IMR-90 (cell line): ENCODE results near the gene GLO1. TPM values are rescaled to one million over a fixed set of nuclear protein-coding genes. Genes with fewer than 3 reads are reported as not detected.

Experiments used
- ATAC-seq: fragments of 200-7000 bp; cut with Tn5 transposase; 2 replicates; pipeline ENCODE4 v1.9.1; 2020; ENCODE audit warnings: low read depth, mild to moderate bottlenecking, moderate library complexity
- BruUV-seq: library from RNA; stranded (reverse); fragments of 400-500 nt; replicated peaks from 2 replicates; lab custom pipeline; 2021; lab: Mats Ljungman, UMichigan
- CTCF ChIA-PET: fragments of 300-600 bp; formaldehyde crosslinking; extraction: SDS; loops from one replicate; lab custom pipeline; 2021; ENCODE audit warnings: antibody characterized with exemption; lab: Yijun Ruan, JAX
- POLR2A ChIA-PET: fragments of 300-600 bp; sonication (Branson Sonifier 250); formaldehyde crosslinking; loops from one replicate; lab custom pipeline; 2022; ENCODE audit warnings: antibody characterized with exemption; ENCODE audit not compliant: unreplicated experiment; lab: Charles Lee
- DNase-seq: peaks from one replicate; pipeline ENCODE4 v3.0.0; 2013
- H2AFZ ChIP-seq: replicated peaks from 2 replicates; pipeline ENCODE3; 2013; ENCODE audit warnings: low read length, mild to moderate bottlenecking; ENCODE audit not compliant: poor library complexity
- H2AK5ac ChIP-seq: 2 replicates; pipeline ENCODE4 v1.6.1; 2013; ENCODE audit warnings: low read depth, low read length, inconsistent platforms
- H2AK9ac ChIP-seq: replicated peaks from 2 replicates; pipeline ENCODE3; 2013; ENCODE audit warnings: mild to moderate bottlenecking, low read depth, low read length, moderate library complexity; ENCODE audit not compliant: poor library complexity
- H2BK120ac ChIP-seq: 2 replicates; pipeline ENCODE4 v1.6.1; 2013; ENCODE audit warnings: low read depth, low read length, inconsistent platforms
- H2BK15ac ChIP-seq: 3 replicates; pipeline ENCODE4 v1.6.1; 2013; ENCODE audit warnings: low read depth, low read length, inconsistent platforms
- H2BK20ac ChIP-seq: 2 replicates; pipeline ENCODE4 v1.6.1; 2013; ENCODE audit warnings: low read depth, mild to moderate bottlenecking, inconsistent platforms, low read length, moderate library complexity
- H2BK5ac ChIP-seq: 2 replicates; pipeline ENCODE4 v1.6.1; 2013; ENCODE audit warnings: mild to moderate bottlenecking, low read depth, low read length, inconsistent platforms; ENCODE audit not compliant: poor library complexity, severe bottlenecking
- H3K14ac ChIP-seq: replicated peaks from 2 replicates; pipeline ENCODE4 v1.6.1; 2013; ENCODE audit warnings: low read depth, low read length, inconsistent platforms
- H3K18ac ChIP-seq: 2 replicates; pipeline ENCODE4 v1.6.1; 2013; ENCODE audit warnings: low read depth, low read length, control low read depth
- H3K23ac ChIP-seq: 2 replicates; pipeline ENCODE4 v1.6.1; 2013; ENCODE audit warnings: low read depth, low read length, inconsistent platforms
- H3K27ac ChIP-seq: 2 replicates; pipeline ENCODE4 v1.5.1; 2013; ENCODE audit warnings: mild to moderate bottlenecking, control low read depth, low read length; ENCODE audit not compliant: insufficient read depth
- H3K27me3 ChIP-seq: 2 replicates; pipeline ENCODE4 v1.6.1; 2013; ENCODE audit warnings: low read length; ENCODE audit not compliant: control insufficient read depth, insufficient read depth
- H3K36me3 ChIP-seq: 2 replicates; pipeline ENCODE4 v1.6.1; 2013; ENCODE audit warnings: low read length, mixed read lengths; ENCODE audit not compliant: control insufficient read depth, insufficient read depth
- H3K4ac ChIP-seq: 2 replicates; pipeline ENCODE4 v1.6.1; 2013; ENCODE audit warnings: low read depth, low read length, inconsistent platforms
- H3K4me1 ChIP-seq: 2 replicates; pipeline ENCODE4 v1.6.1; 2013; ENCODE audit warnings: low read length, mixed read lengths; ENCODE audit not compliant: control insufficient read depth, insufficient read depth
- H3K4me2 ChIP-seq: 2 replicates; pipeline ENCODE4 v1.6.1; 2013; ENCODE audit warnings: low read depth, mild to moderate bottlenecking, control low read depth, low read length, moderate library complexity
- H3K4me3 ChIP-seq: 2 replicates; pipeline ENCODE4 v1.5.1; 2013; ENCODE audit warnings: low read depth, mild to moderate bottlenecking, control low read depth, low read length, moderate library complexity; ENCODE audit not compliant: insufficient read depth
- H3K56ac ChIP-seq: 2 replicates; pipeline ENCODE4 v1.6.1; 2013; ENCODE audit warnings: low read length, inconsistent platforms; ENCODE audit not compliant: insufficient read depth; ENCODE audit errors: extremely low read depth
- H3K79me1 ChIP-seq, 2 experiments: 2 replicates each; pipeline ENCODE4 v1.6.1; 2013; ENCODE audit warnings: low read length in 2 of 2, inconsistent platforms in 1 of 2, low read depth in 1 of 2
- H3K9ac ChIP-seq: 2 replicates; pipeline ENCODE4 v1.6.1; 2013; ENCODE audit warnings: low read depth, low read length, control low read depth
- H3K9me1 ChIP-seq: 2 replicates; pipeline ENCODE4 v1.6.1; 2013; ENCODE audit warnings: low read length, inconsistent platforms; ENCODE audit not compliant: insufficient read depth
- H3K9me3 ChIP-seq: 2 replicates; pipeline ENCODE4 v1.6.1; 2013; ENCODE audit warnings: low read length; ENCODE audit not compliant: control insufficient read depth, insufficient read depth
- H4K20me1 ChIP-seq: 2 replicates; pipeline ENCODE4 v1.6.1; 2013; ENCODE audit warnings: low read length, inconsistent platforms; ENCODE audit not compliant: insufficient read depth
- H4K5ac ChIP-seq: 2 replicates; pipeline ENCODE4 v1.6.1; 2013; ENCODE audit warnings: mild to moderate bottlenecking, low read depth, low read length, control low read depth
- H4K8ac ChIP-seq, 2 experiments: 2 replicates each; pipeline ENCODE4 v1.6.1; 2013; ENCODE audit warnings: low read depth in 2 of 2, low read length in 2 of 2, control low read depth in 1 of 2, inconsistent platforms in 1 of 2
- H4K91ac ChIP-seq: 2 replicates; pipeline ENCODE4 v1.6.1; 2013; ENCODE audit warnings: low read depth, low read length, inconsistent platforms; ENCODE audit not compliant: insufficient read depth
- BHLHE40 ChIP-seq: fragments of 150-350 bp; IDR thresholded peaks from 2 replicates; pipeline ENCODE4 v1.6.1; 2016; ENCODE audit warnings: mild to moderate bottlenecking, low read depth, low read length
- CEBPB ChIP-seq: IDR thresholded peaks from 2 replicates; pipeline ENCODE4 v1.6.1; 2012; ENCODE audit warnings: low read depth, low read length, improper control_type of control experiment
- CHD1 ChIP-seq: IDR thresholded peaks from 2 replicates; pipeline ENCODE4 v1.6.1; 2012; ENCODE audit warnings: low read depth, low read length, improper control_type of control experiment
- FOS ChIP-seq: fragments of 150-350 bp; IDR thresholded peaks from 2 replicates; pipeline ENCODE4 v1.6.1; 2016; ENCODE audit warnings: low read depth, low read length
- MAFK ChIP-seq: IDR thresholded peaks from 2 replicates; pipeline ENCODE4 v1.6.1; 2012; ENCODE audit warnings: low read depth, low read length, improper control_type of control experiment
- MAZ ChIP-seq: IDR thresholded peaks from 2 replicates; pipeline ENCODE4 v1.6.1; 2012; ENCODE audit warnings: low read depth, mild to moderate bottlenecking, low read length, improper control_type of control experiment, moderate library complexity, borderline replicate concordance
- MXI1 ChIP-seq: IDR thresholded peaks from 2 replicates; pipeline ENCODE4 v1.6.1; 2012; ENCODE audit warnings: low read depth, mild to moderate bottlenecking, low read length, moderate library complexity, borderline replicate concordance
- NFE2L2 ChIP-seq: fragments of 150-350 bp; IDR thresholded peaks from 2 replicates; pipeline ENCODE4 v1.6.1; 2016; ENCODE audit warnings: low read depth, mild to moderate bottlenecking, low read length
- POLR2A ChIP-seq: IDR thresholded peaks from 2 replicates; pipeline ENCODE4 v1.6.1; 2012; ENCODE audit warnings: mild to moderate bottlenecking, low read depth, low read length
- RAD21 ChIP-seq: IDR thresholded peaks from 2 replicates; pipeline ENCODE4 v1.6.1; 2012; ENCODE audit warnings: low read length, improper control_type of control experiment
- RCOR1 ChIP-seq: IDR thresholded peaks from 2 replicates; pipeline ENCODE4 v1.6.1; 2012; ENCODE audit warnings: mild to moderate bottlenecking, low read length, improper control_type of control experiment; ENCODE audit not compliant: insufficient replicate concordance
- RFX5 ChIP-seq: IDR thresholded peaks from 2 replicates; pipeline ENCODE4 v1.8.0; 2012; ENCODE audit warnings: low read depth, mild to moderate bottlenecking, low read length, moderate library complexity
- SMC3 ChIP-seq: fragments of 150-350 bp; IDR thresholded peaks from 2 replicates; pipeline ENCODE4 v1.6.1; 2016; ENCODE audit warnings: low read depth, mild to moderate bottlenecking, antibody characterized with exemption, low read length, moderate library complexity
- USF2 ChIP-seq: fragments of 150-350 bp; IDR thresholded peaks from 2 replicates; pipeline ENCODE4 v1.6.1; 2017; ENCODE audit warnings: mild to moderate bottlenecking, antibody characterized with exemption, low read length, low read depth
- WGBS, 2 experiments: methylation state at CpG; one replicate each; pipeline versions ENCODE4 v1.1.5 to v1.1.7; 2013; ENCODE audit warnings: missing lambda C conversion rate in 2 of 2; ENCODE audit not compliant: insufficient read length in 1 of 2; ENCODE audit errors: extremely low coverage in 2 of 2; 5-methylcytosine and 5-hydroxymethylcytosine counted together
- dilution Hi-C: fragments of 300-500 bp; cut with HindIII; formaldehyde crosslinking; loops from one replicate; pipeline ENCODE4 v1.14.3; 2018; ENCODE audit warnings: low sequenced_read_pairs; ENCODE audit not compliant: unreplicated experiment
- in situ Hi-C: fragments of 300-500 bp; cut with MboI; formaldehyde crosslinking; loops from 3 replicates; pipeline ENCODE4 v1.14.3; 2019; ENCODE audit warnings: low sequenced_read_pairs, inconsistent platforms, mixed read lengths
- intact Hi-C: fragments of 100-400 bp; cut with micrococcal nuclease; formaldehyde crosslinking; loops from 2 replicates; pipeline ENCODE4 v1.10.0; 2022
- polyA plus RNA-seq, 3 experiments: library from polyadenylated mRNA; depleted of rRNA; stranded (reverse); fragments of >200 nt; gene quantifications; 2 replicates each; pipeline ENCODE4 v1.2.3, GENCODE V29; 2012; ENCODE audit warnings: low replicate concordance in 1 of 3
- total RNA-seq: library from RNA; depleted of rRNA; stranded (reverse); fragments of >200 nt; gene quantifications from 2 replicates; pipeline ENCODE4 v1.2.3, GENCODE V29; 2012
- TF ChIP-seq, protein P1 (sequence below): fragments of 150-350 bp; IDR thresholded peaks from 2 replicates; pipeline ENCODE4 v1.6.1; 2016; ENCODE audit warnings: low read depth, mild to moderate bottlenecking, low read length, moderate library complexity, borderline replicate concordance
- TF ChIP-seq, protein P2 (sequence below): conservative IDR thresholded peaks from 2 replicates; pipeline ENCODE4 v1.5.1; 2012; ENCODE audit warnings: mild to moderate bottlenecking, low read depth, low read length, improper control_type of control experiment

Gene GLO1
- total and polyA plus RNA-seq, 2 of the 4 experiments (the other 2 are of a cell fraction) = 65.1 to 111 TPM

GRCh38 chr6:38656896-38657295 lies 46.0 kb downstream of the GLO1 start:
- H2BK5ac ChIP-seq = no peak overlapping the region
- WGBS, 2 experiments = no CpG with 5 or more reads among the region's 1 CpG
- peaks cover 6% of the 10 kb centered on the region; the same call in 1 of the 2 replicates for H3K9me1 ChIP-seq
- no peak overlapping the region for H3K56ac ChIP-seq
- H3K14ac ChIP-seq = no peak overlapping the region
- POLR2A ChIA-PET = no interaction called here
- H4K8ac ChIP-seq = no peak overlapping the region
- no peak overlapping the region for H3K4me3 ChIP-seq
- no peak overlapping the region for H2BK120ac ChIP-seq
- no peak overlapping the region for H3K9ac ChIP-seq
- TF ChIP-seq, protein P1, sequence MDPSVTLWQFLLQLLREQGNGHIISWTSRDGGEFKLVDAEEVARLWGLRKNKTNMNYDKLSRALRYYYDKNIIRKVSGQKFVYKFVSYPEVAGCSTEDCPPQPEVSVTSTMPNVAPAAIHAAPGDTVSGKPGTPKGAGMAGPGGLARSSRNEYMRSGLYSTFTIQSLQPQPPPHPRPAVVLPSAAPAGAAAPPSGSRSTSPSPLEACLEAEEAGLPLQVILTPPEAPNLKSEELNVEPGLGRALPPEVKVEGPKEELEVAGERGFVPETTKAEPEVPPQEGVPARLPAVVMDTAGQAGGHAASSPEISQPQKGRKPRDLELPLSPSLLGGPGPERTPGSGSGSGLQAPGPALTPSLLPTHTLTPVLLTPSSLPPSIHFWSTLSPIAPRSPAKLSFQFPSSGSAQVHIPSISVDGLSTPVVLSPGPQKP = no peak
- TF ChIP-seq MXI1 (no peak), RCOR1 (no peak), MAZ (no peak), USF2 (no peak), BHLHE40 (no peak), RAD21 (no peak), SMC3 (no peak), MAFK (no peak), RFX5 (no peak), CEBPB (no peak), POLR2A (no peak), FOS (no peak), CHD1 (no peak), NFE2L2 (no peak)
- TF ChIP-seq, protein P2, sequence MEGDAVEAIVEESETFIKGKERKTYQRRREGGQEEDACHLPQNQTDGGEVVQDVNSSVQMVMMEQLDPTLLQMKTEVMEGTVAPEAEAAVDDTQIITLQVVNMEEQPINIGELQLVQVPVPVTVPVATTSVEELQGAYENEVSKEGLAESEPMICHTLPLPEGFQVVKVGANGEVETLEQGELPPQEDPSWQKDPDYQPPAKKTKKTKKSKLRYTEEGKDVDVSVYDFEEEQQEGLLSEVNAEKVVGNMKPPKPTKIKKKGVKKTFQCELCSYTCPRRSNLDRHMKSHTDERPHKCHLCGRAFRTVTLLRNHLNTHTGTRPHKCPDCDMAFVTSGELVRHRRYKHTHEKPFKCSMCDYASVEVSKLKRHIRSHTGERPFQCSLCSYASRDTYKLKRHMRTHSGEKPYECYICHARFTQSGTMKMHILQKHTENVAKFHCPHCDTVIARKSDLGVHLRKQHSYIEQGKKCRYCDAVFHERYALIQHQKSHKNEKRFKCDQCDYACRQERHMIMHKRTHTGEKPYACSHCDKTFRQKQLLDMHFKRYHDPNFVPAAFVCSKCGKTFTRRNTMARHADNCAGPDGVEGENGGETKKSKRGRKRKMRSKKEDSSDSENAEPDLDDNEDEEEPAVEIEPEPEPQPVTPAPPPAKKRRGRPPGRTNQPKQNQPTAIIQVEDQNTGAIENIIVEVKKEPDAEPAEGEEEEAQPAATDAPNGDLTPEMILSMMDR = no peak
- H3K4me1 ChIP-seq = no peaks in the 10 kb centered on the region
- no peaks in the 10 kb centered on the region for H3K9me3 ChIP-seq
- H3K27ac ChIP-seq = no peak overlapping the region
- no peak overlapping the region for H2AFZ ChIP-seq
- no peaks in the 10 kb centered on the region for H3K79me1 ChIP-seq
- H4K20me1 ChIP-seq = no peaks in the 10 kb centered on the region
- H4K91ac ChIP-seq = no peak overlapping the region
- DNase-seq = no peak
- intact Hi-C loops = no loop called here
- no peak overlapping the region for H3K18ac ChIP-seq
- H2BK15ac ChIP-seq = no peak overlapping the region
- H2AK9ac ChIP-seq = no peak overlapping the region
- no peak overlapping the region for H4K5ac ChIP-seq
- CTCF ChIA-PET = no interaction called here
- H3K27me3 ChIP-seq = no peaks in the 10 kb centered on the region
- no peak overlapping the region for H3K4ac ChIP-seq
- no peak overlapping the region for H3K4me2 ChIP-seq
- H3K23ac ChIP-seq = no peak overlapping the region
- no TSS peak for BruUV-seq
- in situ Hi-C loops = no loop called here
- no peak overlapping the region for H2BK20ac ChIP-seq
- H2AK5ac ChIP-seq = no peak overlapping the region
- no peak for ATAC-seq
- dilution Hi-C loops = no loop called here
- no peaks in the 10 kb centered on the region for H3K36me3 ChIP-seq
